RPMI7951 (cell line): ENCODE data around the gene FAM184A. TPM values are rescaled to one million over a fixed set of nuclear protein-coding genes. Genes with fewer than 3 reads are reported as not detected.
"Not testable (repeated sequence)": the region's sequence is repeated elsewhere in the genome, so short reads cannot be mapped to it uniquely, and the experiment has no call there.

Experiments
- DNase-seq: peaks from one replicate; pipeline ENCODE4 v3.0.0-alpha.2; 2012; ENCODE audit warnings: low read depth
- total RNA-seq: library from RNA; depleted of rRNA; stranded (reverse); fragments of >200 nt; shearing (Covaris generic); gene quantifications from 2 replicates; pipeline ENCODE4 v1.2.3, GENCODE V29; 2014

The FAM184A gene
- total RNA-seq, 1 experiment from 2014 or later: 0.24 TPM

- DNase-seq: no peak
These were observed 26.1 kb downstream of the FAM184A start for GRCh38 chr6:119052292-119052889.

DNA sequence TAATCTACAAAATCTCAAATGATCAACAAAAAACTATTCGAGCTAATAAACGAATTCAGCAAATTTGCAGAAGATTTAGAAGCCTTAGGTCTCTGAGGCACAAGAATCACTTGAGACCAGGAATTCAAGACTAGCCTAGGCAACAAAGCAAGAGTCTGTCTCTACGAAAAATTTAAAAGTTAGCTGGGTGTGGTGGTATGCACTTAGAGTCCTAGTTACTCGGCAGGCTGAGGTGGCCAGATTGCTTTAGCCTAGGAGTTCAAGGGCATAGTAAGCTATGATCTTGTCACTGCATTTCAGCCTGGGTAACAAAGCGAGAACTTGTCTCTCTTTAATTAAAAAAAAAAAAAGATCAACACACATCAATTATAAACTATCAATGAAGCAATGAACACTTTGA lies 34.2 kb downstream of the FAM184A start:
- DNase-seq: no peak

DNA sequence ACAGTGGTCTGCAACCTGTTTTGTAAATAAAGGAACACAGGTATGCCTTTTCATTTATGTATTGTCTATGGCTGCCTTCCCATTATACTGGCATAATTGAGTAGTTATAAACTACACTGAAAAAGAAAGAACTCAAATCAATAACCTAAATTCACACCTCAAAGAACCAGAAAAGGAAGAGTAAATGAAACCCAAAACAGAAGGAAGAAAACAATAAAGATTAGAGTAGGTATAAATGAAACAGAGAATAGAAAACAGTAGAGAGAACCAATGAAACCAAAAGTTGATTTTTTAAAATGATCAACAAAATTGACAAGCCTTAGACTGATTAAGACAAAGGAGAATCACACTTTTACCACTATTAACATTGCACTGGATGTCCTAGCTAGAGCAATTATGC lies 34.7 kb downstream of the FAM184A start:
- DNase-seq: no peak

DNA sequence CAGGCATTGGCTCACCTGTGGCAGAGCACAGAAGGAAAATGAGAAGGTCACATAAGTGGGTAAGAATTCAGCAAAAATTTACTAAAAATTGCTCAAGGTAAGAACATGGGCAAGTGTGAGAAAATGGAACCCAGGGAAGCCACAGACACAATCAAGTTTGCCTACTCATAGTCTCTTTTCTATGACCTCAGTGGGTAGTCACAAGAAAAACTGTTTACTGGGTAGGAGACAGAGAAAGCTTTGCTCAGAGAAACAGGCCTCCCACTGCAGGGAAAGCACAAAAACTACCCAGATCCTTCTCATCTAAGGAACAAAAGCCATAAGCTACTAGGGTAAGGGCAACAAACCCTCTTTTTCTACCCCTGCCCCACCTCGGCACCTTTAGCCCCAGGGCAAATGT lies 35.2 kb downstream of the FAM184A start:
- DNase-seq: no peak

DNA sequence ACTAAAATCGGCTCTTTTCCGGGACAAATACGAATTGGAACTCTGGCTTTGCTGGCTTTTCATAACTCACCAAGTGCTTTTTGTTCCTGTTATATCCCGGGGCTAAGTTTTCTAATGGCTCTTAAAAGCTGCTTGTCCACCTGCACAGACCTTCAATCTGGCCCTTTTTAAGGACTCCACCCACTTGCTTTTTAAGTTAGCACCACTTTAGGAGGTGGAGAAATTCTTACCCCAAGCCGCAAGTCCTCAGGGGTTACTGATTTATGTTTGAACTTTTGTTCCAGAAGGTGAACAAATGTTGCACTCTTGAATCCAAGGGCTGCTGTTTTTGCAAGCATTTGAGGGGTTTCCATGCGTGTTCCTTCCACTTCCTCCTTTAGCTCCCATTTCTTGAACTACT lies 37.8 kb downstream of the FAM184A start:
- no peak for DNase-seq

DNA sequence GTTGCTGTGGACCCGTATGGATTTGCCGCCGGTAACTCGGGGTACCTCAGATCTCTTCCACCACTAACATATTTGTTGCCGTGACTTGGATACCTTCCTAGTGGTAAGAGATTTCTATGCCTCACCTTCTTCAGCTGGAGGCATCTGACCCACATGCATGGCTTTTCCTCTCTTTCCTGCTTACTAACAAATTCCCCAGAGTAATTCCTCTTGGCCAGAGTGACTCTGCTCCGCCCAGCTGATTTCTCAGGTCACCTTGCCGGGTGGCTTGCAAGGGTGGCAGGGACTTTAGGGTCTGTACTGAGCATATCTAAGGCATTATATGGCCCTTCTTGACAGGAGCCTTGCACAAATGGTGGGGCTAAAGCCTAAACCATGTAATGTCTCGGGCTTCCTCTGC lies 38.2 kb downstream of the FAM184A start:
- no peak for DNase-seq

- no peak for DNase-seq
These were observed 40.4 kb downstream of the FAM184A start for GRCh38 chr6:119037941-119038623.

GRCh38 chr6:119037264-119037663 lies 41.2 kb downstream of the FAM184A start:
- no peak for DNase-seq

DNA sequence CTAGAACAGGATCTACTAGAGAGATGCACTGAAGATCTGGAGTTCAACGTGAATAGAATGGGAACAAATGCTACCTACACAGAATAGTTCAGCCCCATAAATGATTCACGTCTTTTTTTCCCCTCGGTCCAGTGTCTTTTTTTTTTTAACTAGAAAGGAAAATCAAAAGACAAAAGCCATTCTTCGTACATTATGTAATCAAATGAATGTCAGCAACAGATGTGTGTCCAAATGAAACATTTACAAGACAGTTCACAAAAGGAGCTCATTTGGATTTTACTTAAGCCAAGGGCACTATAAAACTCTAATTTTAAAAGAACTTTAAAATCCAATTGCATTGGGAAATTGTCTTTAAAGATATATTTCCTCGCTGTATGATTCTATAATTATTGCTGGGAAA lies 42.4 kb downstream of the FAM184A start:
- DNase-seq: no peak

DNA sequence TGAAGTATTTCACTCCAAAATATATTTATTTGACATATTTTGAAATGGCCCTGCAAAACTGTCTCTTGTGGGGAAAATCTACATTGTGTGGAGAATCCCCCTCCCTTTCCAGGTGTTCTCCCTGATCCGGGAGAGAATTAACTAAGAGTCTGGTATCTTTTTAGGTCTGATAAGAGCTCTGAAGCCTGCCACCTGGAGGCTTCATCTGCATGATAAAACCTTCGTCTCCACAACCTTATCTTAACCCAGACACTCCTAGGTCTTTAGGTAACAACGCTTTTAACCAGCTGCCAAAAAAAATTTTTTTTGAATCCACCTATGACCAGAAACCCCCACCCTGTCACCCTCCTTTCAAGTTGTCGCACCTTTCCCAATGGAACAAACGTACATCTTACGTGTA lies 43.0 kb downstream of the FAM184A start:
- no peak for DNase-seq

- no peak for DNase-seq
These were observed 43.5 kb downstream of the FAM184A start for GRCh38 chr6:119034827-119035458.

- no peak for DNase-seq
These were observed 46.0 kb downstream of the FAM184A start for GRCh38 chr6:119032428-119032827.

DNA sequence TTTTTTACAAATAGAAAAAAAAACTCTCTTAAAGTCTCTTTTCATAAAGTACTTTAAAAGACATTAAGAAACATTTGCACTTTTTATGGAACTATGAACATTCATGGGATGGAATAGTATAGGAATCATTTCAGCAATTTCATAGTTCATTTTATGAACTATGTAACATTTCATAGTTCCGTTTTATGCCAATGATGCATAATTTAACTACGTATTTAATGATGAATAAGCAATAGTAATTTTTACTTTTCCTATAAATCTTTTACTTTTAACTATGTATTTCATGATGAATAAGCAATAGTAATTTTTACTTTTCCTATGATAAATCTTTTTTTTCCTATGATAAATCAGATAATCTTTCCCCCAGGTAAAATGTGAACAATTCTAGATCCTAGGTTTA lies 47.7 kb downstream of the FAM184A start:
- DNase-seq: no peak

- no peak for DNase-seq
These were observed 50.4 kb downstream of the FAM184A start for GRCh38 chr6:119028091-119028490.

- no peak for DNase-seq
These were observed 51.0 kb downstream of the FAM184A start for GRCh38 chr6:119027465-119027864.

GRCh38 chr6:119026822-119027221 lies 51.6 kb downstream of the FAM184A start:
- DNase-seq: no peak

- no peak for DNase-seq
These were observed 52.7 kb downstream of the FAM184A start for GRCh38 chr6:119025793-119026192.

GRCh38 chr6:119024111-119024510 lies 54.4 kb downstream of the FAM184A start:
- no peak for DNase-seq

- no peak for DNase-seq
These were observed 55.7 kb downstream of the FAM184A start for GRCh38 chr6:119022796-119023195.

GRCh38 chr6:119020597-119021561 lies 57.6 kb downstream of the FAM184A start:
- DNase-seq: no peak

DNA sequence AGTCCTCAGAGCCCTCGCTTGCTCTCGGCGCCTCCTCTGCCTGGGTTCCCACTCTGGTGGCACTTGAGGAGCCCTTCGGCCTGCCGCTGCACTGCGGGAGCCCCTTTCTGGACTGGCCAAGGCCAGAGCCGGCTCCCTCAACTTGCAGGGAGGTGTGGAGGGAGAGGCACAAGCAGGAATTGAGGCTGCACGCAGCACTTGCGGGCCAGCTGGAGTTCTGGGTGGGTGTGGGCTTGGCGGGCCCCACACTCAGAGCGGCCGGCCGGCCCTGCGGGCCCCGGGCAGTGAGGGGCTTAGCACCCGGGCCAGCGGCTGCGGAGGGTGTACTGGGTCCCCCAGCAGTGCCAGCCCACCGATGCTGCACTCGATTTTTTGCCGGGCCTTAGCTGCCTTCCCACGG lies 63.3 kb downstream of the FAM184A start:
- DNase-seq: not testable (repeated sequence)

GRCh38 chr6:119012521-119012920 lies 65.9 kb downstream of the FAM184A start:
- DNase-seq: peak; percentile 13
